ENCODE data around the gene OAF.

Gene OAF

DNA sequence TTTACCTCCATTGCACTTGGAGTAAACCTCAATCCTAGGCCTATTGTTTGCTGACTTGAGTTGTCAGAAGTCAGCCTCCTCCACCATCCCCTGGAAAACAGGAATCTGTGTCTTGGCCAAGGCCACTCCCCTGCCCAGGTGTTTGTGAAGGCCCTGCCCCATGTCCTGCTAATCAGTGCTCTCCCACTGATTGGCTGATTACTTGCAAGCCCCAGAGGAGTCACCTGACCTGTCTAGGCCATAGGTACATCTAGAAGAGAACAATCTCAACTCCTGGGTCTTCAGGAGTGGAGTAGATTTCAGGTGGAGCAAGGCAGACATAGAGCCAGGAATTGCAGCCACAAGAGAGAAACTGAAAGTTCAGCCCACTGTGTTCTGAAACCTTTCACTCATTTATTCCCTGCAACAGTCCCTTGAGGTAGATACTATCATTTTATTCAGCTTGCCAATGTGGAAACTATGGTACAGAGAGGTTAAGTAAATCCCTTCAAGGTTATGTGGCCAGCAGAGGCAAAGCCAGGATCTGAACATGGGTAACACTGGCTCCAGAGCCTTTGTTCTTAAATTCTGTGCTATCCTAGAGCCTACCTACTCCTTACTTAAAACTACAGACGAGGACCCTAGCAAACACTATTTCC is 10.4 kb downstream of the OAF start:
- no peak for DNase-seq
- H3K9me3 Mint-ChIP-seq = no peaks in the 10 kb centered on the region
- no peak overlapping the region for H3K27ac Mint-ChIP-seq
- ATAC-seq = peak; percentile 13
- H3K4me3 Mint-ChIP-seq = no peak overlapping the region
- H3K4me1 Mint-ChIP-seq = peaks cover 32% of the 10 kb centered on the region
- no peaks in the 10 kb centered on the region for H3K27me3 Mint-ChIP-seq

DNA sequence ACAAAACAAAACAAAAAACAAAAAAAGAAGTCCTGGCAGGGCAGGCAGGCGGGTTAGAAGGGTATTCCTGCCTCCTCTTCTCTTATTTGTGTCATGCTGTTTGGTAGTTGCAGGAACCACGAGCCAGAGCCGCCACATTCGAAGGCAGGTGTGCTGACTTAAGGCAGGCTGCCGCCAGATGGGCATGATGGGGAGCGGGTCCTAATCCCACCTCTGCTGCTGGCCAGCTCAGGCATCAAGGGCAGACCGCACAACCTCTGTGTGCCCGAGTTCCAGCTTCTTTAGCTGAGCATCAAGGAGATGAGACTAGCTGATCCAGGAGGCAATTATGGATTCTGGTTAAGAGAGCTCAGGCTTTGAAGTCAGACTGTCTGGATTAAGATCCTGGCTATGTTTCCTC is 12.1 kb downstream of the OAF start:
- no peaks in the 10 kb centered on the region for H3K9me3 Mint-ChIP-seq

DNA sequence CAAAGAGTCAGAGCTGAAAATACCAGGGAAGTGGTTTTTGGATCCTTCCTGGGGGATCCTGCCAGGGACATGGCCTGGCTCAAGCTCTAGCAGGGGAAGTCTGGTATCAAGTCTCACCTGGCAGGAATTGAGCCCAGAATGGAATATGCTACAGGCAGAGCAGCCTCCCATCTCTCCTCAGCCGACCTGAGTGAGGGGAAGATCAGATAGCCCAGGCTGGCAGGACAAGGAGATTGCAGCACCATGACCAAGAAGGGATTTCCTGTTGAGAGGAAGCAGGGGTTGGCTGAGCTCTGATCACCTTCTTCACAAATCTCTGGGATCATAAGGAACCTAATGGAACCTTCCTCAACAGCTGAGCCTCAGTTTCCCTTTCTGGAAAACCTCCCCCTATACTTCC is 13.0 kb downstream of the OAF start:
- Mint-ChIP-seq H3K27me3 (no peaks in the 10 kb centered on the region), H3K9me3 (no peaks in the 10 kb centered on the region), H3K4me3 (no peak overlapping the region), H3K4me1 (peaks cover 39% of the 10 kb centered on the region), H3K27ac (no peak overlapping the region)
- DNase-seq (no peak), ATAC-seq (no peak)

More for the DNA sequence above, 12.1 kb downstream of the OAF start:
- Mint-ChIP-seq H3K4me3 (no peak overlapping the region), H3K27ac (no peak overlapping the region), H3K4me1 (peaks cover 39% of the 10 kb centered on the region), H3K27me3 (no peaks in the 10 kb centered on the region)
- no peak for ATAC-seq
- no peak for DNase-seq

DNA sequence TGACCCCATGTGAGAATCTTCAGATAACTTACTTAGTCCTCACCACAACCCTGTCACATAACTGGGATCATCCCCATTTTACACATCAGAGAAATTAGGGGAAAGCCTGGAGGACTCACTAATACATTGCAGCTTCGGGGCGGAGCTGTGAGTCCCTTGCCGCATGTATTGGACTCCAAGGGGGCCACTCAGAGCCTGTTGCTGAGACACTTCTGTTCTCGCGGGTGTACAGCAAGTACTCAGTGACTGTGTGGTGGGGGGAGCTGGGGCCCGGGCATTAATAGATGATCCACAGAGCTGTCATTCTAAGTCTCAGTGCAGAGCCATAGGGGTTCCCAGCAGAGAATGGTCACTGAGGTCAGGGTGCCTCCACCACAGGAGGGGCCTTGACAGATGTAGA is 13.5 kb downstream of the OAF start:
- Mint-ChIP-seq H3K27ac (no peak overlapping the region), H3K4me1 (peaks cover 39% of the 10 kb centered on the region), H3K27me3 (no peaks in the 10 kb centered on the region), H3K9me3 (no peaks in the 10 kb centered on the region), H3K4me3 (no peak overlapping the region)
- ATAC-seq = peak; percentile 10
- no peak for DNase-seq

DNA sequence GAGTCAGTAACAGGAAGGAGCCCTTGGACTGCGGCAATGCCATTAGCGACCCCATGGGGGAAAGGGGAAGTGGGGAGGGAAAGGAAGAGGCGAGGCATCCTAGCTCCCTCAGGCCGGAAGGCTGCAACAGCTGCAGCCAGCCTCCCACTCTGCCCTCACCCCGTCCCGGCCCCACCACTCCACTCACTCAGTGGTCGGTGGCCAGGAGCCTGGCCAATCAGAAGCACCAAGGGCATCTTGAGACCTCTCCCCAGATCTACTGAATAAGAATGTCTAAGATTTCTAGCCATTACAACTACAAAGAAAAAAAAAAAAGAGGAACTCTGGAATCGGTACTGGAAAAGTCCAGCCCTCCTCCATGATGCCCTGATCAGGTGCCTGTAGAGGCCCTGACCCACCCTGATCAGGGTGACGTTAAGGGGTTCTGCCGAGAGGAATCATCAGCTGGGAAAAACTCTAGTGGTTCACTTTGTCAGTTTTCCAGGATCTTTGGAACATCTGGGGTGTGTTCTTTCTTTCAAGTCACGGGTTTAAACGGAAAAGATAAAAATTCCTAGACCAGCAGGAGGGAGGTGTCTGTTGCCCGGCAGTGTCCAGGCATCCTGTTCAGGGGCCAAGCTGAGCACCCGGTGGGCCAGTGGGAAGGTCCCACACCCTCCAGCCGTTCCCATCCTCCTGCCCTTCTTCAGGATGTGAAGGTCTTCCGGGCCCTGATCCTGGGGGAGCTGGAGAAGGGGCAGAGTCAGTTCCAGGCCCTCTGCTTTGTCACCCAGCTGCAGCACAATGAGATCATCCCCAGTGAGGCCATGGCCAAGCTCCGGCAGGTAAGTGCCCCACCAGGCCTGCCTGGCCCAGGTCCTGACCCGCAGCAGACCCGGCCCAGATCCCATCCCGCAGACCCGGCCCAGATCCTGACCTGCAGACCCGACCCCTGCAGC is 14.4 kb downstream of the OAF start:
- H3K4me3 Mint-ChIP-seq = no peak overlapping the region
- peaks cover 36% of the 10 kb centered on the region for H3K4me1 Mint-ChIP-seq
- no peak for ATAC-seq

DNA sequence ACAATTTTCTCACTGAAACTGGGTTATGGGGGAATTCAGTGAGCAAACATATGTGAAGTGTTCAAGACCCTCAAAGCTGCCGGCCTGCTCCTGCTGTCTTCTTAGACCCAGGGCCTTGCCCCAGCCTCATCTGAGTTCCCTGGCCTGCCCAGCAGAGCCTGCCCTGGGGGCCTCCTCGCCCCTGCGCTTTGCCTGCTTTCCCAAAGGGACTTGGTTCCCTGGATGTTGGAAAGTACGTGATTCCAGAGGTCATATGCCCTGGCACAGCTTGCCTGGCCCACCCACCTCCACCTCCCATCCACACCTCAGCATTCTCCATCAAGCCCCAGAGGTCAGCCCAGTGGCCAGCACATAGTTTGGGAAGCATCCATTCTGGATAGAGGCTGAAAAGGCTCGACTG is 15.4 kb downstream of the OAF start:
- Mint-ChIP-seq H3K9me3 (no peaks in the 10 kb centered on the region), H3K27ac (no peak overlapping the region), H3K4me3 (no peak overlapping the region), H3K27me3 (no peaks in the 10 kb centered on the region), H3K4me1 (peaks cover 30% of the 10 kb centered on the region)
- ATAC-seq (no peak), DNase-seq (no peak)

More for the DNA sequence above, 14.4 kb downstream of the OAF start:
- no peak for DNase-seq
- Mint-ChIP-seq H3K9me3 (no peaks in the 10 kb centered on the region), H3K27ac (no peak overlapping the region), H3K27me3 (no peaks in the 10 kb centered on the region)

DNA sequence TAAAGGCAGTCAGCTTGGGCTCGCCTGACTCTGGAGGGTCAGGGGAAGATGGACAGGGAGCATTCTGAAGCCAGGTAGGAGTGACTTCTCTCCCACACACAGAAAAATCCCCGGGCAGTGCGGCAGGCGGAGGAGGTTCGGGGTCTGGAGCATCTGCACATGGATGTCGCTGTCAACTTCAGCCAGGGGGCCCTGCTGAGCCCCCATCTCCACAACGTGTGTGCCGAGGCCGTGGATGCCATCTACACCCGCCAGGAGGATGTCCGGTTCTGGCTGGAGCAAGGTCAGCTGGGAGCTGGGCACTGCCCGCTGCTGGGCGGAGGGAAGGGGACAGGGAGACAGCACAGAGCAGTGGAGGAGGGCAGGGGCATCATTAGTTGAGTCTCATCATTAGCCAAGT is 15.9 kb downstream of the OAF start:
- H3K4me1 Mint-ChIP-seq = peaks cover 25% of the 10 kb centered on the region
- DNase-seq = no peak

DNA sequence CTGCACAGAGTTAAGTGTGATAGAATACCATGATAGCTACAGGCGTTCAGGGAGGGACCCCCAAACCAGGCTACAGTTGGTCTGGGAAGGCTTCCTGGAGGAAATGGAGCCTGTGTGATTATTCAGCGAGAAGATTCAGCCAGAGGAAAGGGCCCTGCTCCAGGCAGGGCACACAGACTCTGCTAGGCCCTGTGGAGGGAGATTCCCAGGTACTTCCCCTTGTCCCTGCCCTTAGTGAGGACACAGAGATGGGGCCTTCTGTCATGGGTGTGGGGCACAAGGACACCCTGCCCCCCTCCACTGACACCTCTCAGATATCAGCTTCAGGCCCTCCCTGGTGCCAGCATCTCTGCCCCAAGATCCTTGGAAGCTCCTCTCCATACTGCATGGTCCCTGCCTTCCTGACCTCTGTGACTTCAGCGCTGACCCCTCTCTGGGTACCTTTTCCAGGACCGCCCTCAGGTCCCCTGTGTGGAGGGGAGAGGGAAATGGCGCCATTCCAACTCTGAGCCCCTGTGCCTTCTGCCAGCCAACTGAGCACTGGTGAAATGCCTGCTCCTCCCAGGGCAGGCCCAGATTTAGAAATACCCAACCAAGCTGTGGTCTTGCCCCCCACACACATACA is 16.5 kb downstream of the OAF start:
- peak; percentile 46 for ATAC-seq
- H3K4me3 Mint-ChIP-seq = no peak overlapping the region
- H3K27me3 Mint-ChIP-seq = no peaks in the 10 kb centered on the region
- peak overlapping the region; percentile 23 to 87 for H3K27ac Mint-ChIP-seq
- DNase-seq = no peak
- H3K4me1 Mint-ChIP-seq = peaks cover 24% of the 10 kb centered on the region
- no peaks in the 10 kb centered on the region for H3K9me3 Mint-ChIP-seq

More for the DNA sequence above, 15.9 kb downstream of the OAF start:
- no peak for ATAC-seq
- H3K27ac Mint-ChIP-seq = no peak overlapping the region
- H3K27me3 Mint-ChIP-seq = no peaks in the 10 kb centered on the region
- H3K4me3 Mint-ChIP-seq = no peak overlapping the region
- no peaks in the 10 kb centered on the region for H3K9me3 Mint-ChIP-seq

DNA sequence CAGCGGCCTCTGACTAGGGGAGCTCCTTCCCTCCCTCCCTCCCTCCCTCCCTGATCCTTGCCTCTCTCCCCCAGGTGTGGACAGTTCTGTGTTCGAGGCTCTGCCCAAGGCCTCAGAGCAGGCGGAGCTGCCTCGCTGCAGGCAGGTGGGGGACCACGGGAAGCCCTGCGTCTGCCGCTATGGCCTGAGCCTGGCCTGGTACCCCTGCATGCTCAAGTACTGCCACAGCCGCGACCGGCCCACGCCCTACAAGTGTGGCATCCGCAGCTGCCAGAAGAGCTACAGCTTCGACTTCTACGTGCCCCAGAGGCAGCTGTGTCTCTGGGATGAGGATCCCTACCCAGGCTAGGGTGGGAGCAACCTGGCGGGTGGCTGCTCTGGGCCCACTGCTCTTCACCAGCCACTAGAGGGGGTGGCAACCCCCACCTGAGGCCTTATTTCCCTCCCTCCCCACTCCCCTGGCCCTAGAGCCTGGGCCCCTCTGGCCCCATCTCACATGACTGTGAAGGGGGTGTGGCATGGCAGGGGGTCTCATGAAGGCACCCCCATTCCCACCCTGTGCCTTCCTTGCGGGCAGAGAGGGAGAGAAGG is 18.1 kb downstream of the OAF start:
- Mint-ChIP-seq H3K9me3 (no peaks in the 10 kb centered on the region), H3K4me1 (peaks cover 24% of the 10 kb centered on the region), H3K27ac (no peak overlapping the region), H3K4me3 (no peak overlapping the region), H3K27me3 (peaks cover 2% of the 10 kb centered on the region)
- no peak for DNase-seq
- peak; percentile 22 for ATAC-seq

DNA sequence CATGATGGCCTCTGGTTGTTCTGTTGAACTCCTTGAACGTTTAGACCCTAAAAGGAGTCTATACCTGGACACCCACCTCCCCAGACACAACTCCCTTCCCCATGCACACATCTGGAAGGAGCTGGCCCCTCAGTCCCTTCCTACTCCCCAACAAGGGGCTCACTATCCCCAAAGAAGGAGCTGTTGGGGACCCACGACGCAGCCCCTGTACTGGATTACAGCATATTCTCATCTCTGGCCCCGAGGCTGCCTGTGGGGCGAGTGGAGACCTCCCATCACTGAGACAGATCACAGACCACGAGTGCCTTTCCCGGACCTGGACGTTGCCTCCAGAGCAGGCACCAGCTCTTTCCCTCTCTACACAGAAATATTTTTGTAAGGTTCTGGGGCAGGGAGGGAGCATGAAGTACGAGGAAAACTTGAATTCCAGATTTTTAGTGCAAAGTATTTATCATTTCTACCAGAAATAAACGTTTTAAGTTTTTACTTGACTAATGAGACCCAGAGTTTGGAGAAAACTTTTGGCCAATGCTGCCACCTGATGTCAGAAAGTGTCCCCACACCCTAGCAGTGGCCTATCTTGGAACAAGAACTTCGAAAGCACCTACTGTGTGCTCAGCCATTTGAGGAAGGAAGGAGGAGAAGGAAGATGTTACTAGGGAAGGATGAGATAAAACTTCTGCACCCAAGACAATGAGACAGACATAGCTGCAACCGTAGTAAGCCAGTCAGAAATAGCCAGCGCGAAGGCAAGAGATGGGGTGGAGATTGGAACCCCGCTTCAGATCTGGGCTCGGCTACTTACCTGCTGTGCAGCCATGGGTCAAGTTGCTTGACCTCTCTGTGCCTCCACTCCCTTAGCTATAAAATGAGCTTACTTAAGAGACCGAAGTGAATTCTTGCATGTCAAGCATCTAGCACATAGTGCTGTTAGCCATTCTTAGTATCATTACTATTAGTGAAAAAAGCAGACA is 18.9 kb downstream of the OAF start:
- Mint-ChIP-seq H3K27me3 (peaks cover 11% of the 10 kb centered on the region), H3K27ac (no peak overlapping the region), H3K4me1 (peaks cover 17% of the 10 kb centered on the region), H3K9me3 (no peaks in the 10 kb centered on the region), H3K4me3 (no peak overlapping the region)
- ATAC-seq (no peak), DNase-seq (no peak)

DNA sequence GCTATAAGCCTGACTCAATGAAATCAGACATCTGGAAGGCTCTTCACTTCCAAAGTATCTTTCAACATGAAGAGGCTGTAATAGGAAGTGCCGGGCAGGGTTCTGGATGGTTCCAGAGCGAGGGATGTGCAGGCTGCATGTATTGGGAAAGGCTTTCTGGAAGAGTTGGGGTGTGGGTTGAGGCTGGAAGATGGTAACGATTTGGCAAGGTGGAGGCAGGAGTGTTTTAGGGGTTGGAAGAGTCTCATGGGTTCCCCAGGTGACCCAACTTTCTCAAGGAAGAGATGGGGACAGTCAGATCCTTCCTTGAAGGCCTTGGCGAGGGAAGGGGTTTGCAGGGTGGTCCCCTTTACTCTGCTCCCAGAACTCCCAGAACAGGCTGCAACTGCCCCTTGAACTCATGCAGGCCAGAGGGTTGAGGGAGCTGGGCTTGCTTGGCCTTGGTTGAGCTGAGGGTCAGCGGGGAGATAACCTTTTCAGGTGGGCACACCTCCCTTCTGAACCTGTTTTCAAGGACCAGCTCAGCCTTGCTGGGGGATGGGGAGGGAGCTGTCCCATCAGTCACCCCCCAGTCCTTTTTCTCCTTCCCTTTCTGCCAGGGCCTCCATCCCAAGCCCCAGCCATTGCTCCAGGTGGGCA is 19.7 kb downstream of the OAF start:
- Mint-ChIP-seq H3K4me3 (no peak overlapping the region), H3K27ac (no peak overlapping the region), H3K27me3 (peaks cover 19% of the 10 kb centered on the region), H3K4me1 (peaks cover 12% of the 10 kb centered on the region), H3K9me3 (no peaks in the 10 kb centered on the region)
- ATAC-seq (no peak), DNase-seq (no peak)

DNA sequence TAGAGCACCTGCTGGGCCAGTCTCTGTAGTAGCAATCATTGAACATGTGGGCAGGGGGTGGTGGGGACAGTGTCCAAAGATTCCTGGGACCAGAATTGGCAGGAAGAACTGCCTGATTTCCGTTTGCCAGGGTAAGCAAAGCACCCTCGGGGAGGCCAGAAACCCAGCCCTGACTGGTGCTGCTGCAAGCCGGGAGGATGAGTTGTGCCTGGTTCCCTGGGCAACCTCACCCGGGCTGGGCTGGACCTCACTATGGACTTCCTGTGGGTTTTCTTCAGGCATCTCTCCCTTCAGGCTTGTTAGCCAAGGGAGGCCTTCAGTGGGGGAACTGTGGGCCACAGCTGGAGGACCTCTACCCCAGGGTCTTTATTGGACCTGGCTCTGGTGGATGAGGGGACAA is 21.1 kb downstream of the OAF start:
- Mint-ChIP-seq H3K4me3 (no peak overlapping the region), H3K27ac (no peak overlapping the region), H3K9me3 (no peaks in the 10 kb centered on the region), H3K4me1 (peaks cover 7% of the 10 kb centered on the region), H3K27me3 (peaks cover 33% of the 10 kb centered on the region)
- DNase-seq = no peak
- no peak for ATAC-seq

DNA sequence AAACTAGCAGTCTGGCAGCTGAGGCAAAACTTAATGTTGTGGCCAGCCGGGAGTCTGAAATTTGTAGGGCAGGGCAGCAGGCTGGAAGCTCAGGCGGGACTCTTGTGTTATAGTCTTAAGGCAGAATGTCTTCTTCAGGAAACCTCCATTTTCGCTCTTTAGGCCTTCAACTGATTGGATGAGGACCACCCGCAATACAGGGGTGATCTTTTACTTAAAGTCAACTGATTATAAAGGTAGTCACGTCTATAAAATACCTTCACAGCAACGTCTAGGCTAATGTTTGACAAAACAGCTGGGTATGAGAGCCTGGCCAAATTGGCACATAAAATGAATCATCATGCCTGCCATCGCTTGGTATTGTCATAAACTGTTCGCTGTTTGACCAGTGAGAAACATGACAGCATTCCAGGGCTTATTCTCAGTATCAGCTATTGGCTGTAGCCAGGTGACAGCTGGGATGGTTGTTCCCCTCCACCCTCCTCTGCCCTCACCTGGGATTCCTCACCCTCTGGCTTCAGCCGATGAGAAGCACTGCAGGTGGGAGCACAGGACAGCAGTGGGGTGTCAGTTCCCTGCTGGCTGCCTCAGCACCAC is 22.5 kb downstream of the OAF start:
- peaks cover 47% of the 10 kb centered on the region for H3K27me3 Mint-ChIP-seq
- H3K4me3 Mint-ChIP-seq = no peak overlapping the region
- no peaks in the 10 kb centered on the region for H3K9me3 Mint-ChIP-seq
- no peaks in the 10 kb centered on the region for H3K4me1 Mint-ChIP-seq
- ATAC-seq (no peak), DNase-seq (no peak)
- no peak overlapping the region for H3K27ac Mint-ChIP-seq

DNA sequence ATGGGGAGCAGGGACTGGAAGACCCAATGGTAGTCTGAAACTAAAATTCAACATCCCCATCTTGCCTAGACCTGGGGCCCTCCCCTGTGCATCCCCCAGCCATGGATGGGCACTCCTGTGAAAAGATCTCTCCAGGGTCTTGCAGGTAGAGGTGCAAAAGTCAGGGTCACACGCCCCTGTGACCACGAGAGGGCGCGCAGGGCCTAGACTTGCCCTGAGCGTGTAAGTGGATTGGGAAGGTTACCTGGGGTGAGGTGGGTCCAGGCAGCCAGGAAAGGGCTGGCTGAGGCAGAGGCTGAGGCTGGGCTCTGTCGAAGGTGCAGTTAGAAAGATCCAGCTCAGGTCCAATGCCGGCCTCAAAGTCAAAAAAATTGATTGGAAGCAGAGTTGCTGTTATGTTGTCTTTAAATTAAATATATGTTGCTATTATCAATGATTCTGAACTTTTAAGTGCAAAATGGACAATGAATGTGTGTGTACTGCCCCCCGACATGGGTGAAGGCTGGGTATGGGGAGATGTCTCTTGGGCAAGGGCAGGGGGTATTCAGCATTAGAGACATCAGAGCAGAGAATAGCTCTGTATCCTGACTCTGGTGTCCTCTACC is 24.3 kb downstream of the OAF start:
- Mint-ChIP-seq H3K27me3 (peaks cover 65% of the 10 kb centered on the region), H3K4me1 (no peaks in the 10 kb centered on the region), H3K4me3 (no peak overlapping the region), H3K9me3 (no peaks in the 10 kb centered on the region), H3K27ac (peak overlapping the region in 1 of 2 donors; percentile 9)
- ATAC-seq (peak; percentile 74), DNase-seq (peak; percentile 65 to 74)
